ENCODE results near the gene RASSF1.
"Not testable (repeated sequence)": the region's sequence is repeated elsewhere in the genome, so short reads cannot be mapped to it uniquely, and the experiment has no call there.

GRCh38 chr3:50284121-50284520 lies 56.5 kb downstream of the RASSF1 start:
- TF ChIP-seq CTCF, POLR2A (IDR thresholded peaks at IDR 0.05): not testable (repeated sequence)

All from body of pancreas (tissue), 4 donors.